GM06990 (cell line): ENCODE measurements around the gene GRIN3A.
"Not testable (repeated sequence)": the region's sequence is repeated elsewhere in the genome, so short reads cannot be mapped to it uniquely, and the experiment has no call there.

Experiments used
- DNase-seq: peaks from one replicate; pipeline ENCODE4 v3.0.0-alpha.2; 2011; ENCODE audit not compliant: insufficient read length; ENCODE audit errors: extremely low read depth
- H3K27me3 ChIP-seq: replicated peaks from 2 replicates; pipeline ENCODE4 v1.6.0; 2011; ENCODE audit warnings: low read length; ENCODE audit not compliant: control insufficient read depth, insufficient read depth
- H3K36me3 ChIP-seq: 2 replicates; pipeline ENCODE4 v1.5.1; 2011; ENCODE audit warnings: low read length; ENCODE audit not compliant: control insufficient read depth, insufficient read depth
- H3K4me3 ChIP-seq: replicated peaks from 2 replicates; pipeline ENCODE4 v1.5.1; 2011; ENCODE audit warnings: low read depth, mild to moderate bottlenecking, control low read depth, low read length
- TF ChIP-seq, protein P1 (sequence below): IDR thresholded peaks from 2 replicates; pipeline ENCODE4 v1.5.1; 2011; ENCODE audit warnings: low read length, control low read depth, mild to moderate bottlenecking, inconsistent platforms; ENCODE audit not compliant: insufficient read depth, poor library complexity, severe bottlenecking

Gene GRIN3A

GRCh38 chr9:101592788-101593187, 145.7 kb downstream of the GRIN3A start:
- Histone ChIP-seq H3K36me3 (no peaks in the 10 kb centered on the region), H3K27me3 (no peaks in the 10 kb centered on the region), H3K4me3 (no peak overlapping the region)
- TF ChIP-seq, protein P1, sequence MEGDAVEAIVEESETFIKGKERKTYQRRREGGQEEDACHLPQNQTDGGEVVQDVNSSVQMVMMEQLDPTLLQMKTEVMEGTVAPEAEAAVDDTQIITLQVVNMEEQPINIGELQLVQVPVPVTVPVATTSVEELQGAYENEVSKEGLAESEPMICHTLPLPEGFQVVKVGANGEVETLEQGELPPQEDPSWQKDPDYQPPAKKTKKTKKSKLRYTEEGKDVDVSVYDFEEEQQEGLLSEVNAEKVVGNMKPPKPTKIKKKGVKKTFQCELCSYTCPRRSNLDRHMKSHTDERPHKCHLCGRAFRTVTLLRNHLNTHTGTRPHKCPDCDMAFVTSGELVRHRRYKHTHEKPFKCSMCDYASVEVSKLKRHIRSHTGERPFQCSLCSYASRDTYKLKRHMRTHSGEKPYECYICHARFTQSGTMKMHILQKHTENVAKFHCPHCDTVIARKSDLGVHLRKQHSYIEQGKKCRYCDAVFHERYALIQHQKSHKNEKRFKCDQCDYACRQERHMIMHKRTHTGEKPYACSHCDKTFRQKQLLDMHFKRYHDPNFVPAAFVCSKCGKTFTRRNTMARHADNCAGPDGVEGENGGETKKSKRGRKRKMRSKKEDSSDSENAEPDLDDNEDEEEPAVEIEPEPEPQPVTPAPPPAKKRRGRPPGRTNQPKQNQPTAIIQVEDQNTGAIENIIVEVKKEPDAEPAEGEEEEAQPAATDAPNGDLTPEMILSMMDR: no peak
- DNase-seq: no peak

- Histone ChIP-seq H3K36me3 (no peaks in the 10 kb centered on the region), H3K4me3 (no peak overlapping the region), H3K27me3 (no peaks in the 10 kb centered on the region)
- TF ChIP-seq, protein P1: no peak
- no peak for DNase-seq
Observed at GRCh38 chr9:101591787-101592446, 146.5 kb downstream of the GRIN3A start.

- Histone ChIP-seq H3K36me3 (no peaks in the 10 kb centered on the region), H3K4me3 (no peak overlapping the region), H3K27me3 (no peaks in the 10 kb centered on the region)
- no peak for DNase-seq
- TF ChIP-seq, protein P1: no peak
Observed at GRCh38 chr9:101590901-101591300, 147.5 kb downstream of the GRIN3A start.

- H3K4me3 ChIP-seq, H3K27me3 ChIP-seq, DNase-seq: not testable (repeated sequence)
Observed at GRCh38 chr9:101590074-101590473, 148.4 kb downstream of the GRIN3A start.

GRCh38 chr9:101587332-101588043, 151.0 kb downstream of the GRIN3A start:
- TF ChIP-seq, protein P1: no peak

More at GRCh38 chr9:101590074-101590473, 148.4 kb downstream of the GRIN3A start:
- not testable (repeated sequence) for H3K36me3 ChIP-seq

DNA sequence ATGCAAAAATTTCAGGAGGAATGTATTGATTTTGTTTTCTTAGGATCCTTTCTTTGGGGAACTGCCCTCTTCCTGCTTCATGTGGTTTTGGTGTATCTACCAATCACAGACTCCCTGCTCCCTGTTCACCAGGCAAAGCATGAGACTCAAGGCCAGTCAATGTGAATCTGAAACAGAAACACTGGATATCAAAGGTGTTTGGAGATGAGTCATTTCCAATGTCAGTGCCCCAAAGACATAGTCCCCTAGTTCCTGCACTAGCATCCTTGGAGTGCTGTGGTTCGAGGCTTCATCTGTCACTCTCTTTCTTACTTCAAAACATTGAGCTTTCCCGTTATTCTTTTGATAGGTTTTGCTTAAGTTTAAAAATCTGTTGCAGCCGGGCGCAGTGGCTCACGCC, 151.8 kb downstream of the GRIN3A start:
- no peaks in the 10 kb centered on the region for H3K36me3 ChIP-seq
- no peaks in the 10 kb centered on the region for H3K27me3 ChIP-seq
- H3K4me3 ChIP-seq: no peak overlapping the region
- TF ChIP-seq, protein P1: no peak
- DNase-seq: no peak

More at GRCh38 chr9:101587332-101588043, 151.0 kb downstream of the GRIN3A start:
- Histone ChIP-seq H3K36me3 (no peaks in the 10 kb centered on the region), H3K27me3 (no peaks in the 10 kb centered on the region), H3K4me3 (no peak overlapping the region)
- no peak for DNase-seq
